Measurements from ENCODE around the gene EQTN. TPM values are rescaled to one million over a fixed set of nuclear protein-coding genes. Genes with fewer than 3 reads are reported as not detected.
"Not testable (repeated sequence)": the region's sequence is repeated elsewhere in the genome, so short reads cannot be mapped to it uniquely, and the experiment has no call there.

The EQTN gene
- total RNA-seq, 1 donor from 2014 or later, result not detected

GRCh38 chr9:27304521-27304920 lies 7.6 kb upstream of the EQTN start:
- DNase-seq (no peak), ATAC-seq (no peak)
- intact Hi-C loops (cut with micrococcal nuclease), result no loop called here

DNA sequence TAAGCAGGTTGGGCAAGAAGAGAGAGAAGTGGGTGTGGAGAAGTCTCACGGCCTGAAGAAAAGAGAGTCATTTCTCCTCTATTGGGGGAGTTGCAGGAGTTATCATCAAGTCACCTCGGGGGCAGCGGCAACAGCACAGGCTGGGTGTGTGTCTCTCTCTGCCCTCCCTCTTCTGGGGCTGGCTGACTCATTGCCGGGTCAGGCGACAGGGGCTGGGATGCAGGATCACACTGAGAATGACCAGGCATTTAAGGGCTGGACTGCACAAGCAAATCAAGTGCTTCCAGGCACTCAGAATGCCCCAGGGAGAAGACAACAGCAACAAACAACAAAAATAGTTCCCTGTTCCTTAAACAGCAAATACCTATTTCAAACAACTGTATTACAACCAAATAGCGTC lies 6.3 kb upstream of the EQTN start:
- ATAC-seq, result no peak
- no peak for DNase-seq
- intact Hi-C loops (cut with micrococcal nuclease), result no loop called here

DNA sequence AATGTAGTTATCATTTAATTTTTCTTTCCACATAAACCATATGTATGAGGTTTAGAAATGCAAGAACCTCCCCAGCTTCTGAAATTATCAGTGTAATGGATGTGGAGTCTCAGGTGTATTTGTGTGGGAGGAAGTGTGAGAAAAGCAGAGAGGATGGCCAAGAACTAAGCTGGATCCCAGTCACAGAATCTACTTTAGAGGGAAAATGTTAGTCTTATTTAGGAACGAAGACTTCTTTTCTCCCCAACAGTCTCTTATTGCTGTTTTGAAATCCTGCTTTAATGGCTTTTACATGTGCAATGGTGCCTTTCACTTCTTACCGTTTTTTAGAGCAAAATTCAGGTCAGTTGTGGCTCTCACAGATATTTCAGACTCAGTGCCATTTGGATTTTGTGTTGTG lies 3.0 kb downstream of the EQTN start:
- intact Hi-C loops (cut with micrococcal nuclease), result no loop called here
- DNase-seq (no peak), ATAC-seq (no peak)

GRCh38 chr9:27292659-27293405 lies 4.1 kb downstream of the EQTN start:
- DNase-seq (no peak), ATAC-seq (no peak)
- intact Hi-C loops (cut with micrococcal nuclease), result no loop called here

GRCh38 chr9:27291292-27291691 lies 5.7 kb downstream of the EQTN start:
- intact Hi-C loops (cut with micrococcal nuclease), result no loop called here
- ATAC-seq (no peak), DNase-seq (no peak)

DNA sequence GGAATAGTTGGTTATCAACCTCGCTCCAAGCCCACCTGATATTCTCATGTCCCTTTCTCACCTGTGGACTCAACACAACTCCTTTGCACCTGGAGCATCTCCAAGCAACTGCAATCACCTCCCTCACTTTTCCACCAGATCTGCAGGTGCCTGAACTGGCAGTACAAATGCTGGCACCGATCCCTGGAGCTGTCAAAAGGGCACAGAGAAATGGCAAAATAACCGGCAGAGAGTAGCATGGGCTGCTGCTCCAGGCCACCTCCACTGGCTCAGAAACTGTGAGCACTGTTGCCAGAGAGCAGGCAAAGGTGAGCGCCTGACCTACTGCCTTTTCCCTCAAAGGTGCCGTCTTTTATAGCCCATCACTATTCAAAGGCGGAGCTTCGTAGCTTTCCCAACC lies 14.7 kb downstream of the EQTN start:
- ATAC-seq (no peak), DNase-seq (no peak)
- intact Hi-C loops (cut with micrococcal nuclease), result no loop called here

DNA sequence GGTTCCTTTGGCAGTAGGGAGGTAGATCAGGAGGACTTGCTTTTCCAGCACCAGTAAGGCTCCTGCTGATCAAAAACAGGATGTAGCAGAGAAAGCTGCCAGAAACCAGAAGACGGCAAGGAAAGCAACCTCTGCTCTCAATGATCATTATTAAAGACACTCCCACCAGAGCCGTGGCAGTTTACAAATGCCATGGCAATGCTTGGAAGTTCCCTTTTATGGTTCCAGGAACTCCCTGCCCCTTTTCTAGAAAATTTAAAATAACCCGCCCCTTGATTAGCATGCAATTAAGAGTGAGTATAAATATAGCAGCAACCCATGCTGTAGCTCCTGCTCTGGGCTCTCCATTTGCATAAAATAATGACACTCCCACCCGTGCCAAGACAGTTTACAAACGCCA lies 16.1 kb downstream of the EQTN start:
- no peak for DNase-seq
- intact Hi-C loops (cut with micrococcal nuclease), result no loop called here
- ATAC-seq, result no peak

GRCh38 chr9:27280249-27280648 lies 16.7 kb downstream of the EQTN start:
- ATAC-seq (no peak), DNase-seq (no peak)
- intact Hi-C loops (cut with micrococcal nuclease), result no loop called here

DNA sequence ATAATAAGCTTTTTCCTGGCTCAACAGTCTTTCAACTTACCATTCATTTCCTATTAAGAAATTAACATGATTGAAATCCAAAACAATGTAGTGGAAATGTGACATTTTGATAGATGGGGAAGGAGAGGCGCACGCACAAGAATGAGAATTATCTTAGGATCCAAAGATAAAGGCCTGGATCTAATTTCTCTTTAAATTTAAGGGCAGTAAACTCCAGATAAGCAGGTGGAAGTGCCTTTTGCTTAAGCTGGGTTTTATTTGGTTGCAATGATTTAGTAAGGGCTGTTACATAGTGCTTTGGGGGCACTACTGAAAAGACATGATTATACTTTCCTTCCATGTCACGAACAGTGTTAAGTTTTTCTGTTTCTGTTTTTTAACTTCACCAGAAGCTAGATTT lies 17.3 kb downstream of the EQTN start:
- intact Hi-C loops (cut with micrococcal nuclease), result no loop called here
- ATAC-seq (no peak), DNase-seq (no peak)

DNA sequence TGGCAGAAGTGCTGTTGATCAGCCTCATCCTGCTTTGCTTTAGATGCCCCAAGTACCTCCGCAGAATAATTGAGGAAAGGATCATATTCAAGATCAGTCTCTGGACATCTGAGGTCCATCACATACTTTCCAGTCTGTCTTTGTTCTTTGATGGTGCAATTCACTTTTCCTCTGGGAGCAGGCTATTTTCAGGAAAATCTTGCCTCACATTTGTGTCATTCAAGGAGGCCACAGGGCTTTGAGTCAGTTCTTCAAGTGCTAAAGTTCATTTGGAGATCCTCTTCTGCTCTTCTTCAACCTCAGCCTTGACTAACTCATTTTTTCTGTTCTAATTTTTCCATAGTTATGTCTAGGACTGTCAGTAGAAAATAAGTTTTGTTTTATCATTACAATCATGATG lies 18.6 kb downstream of the EQTN start:
- intact Hi-C loops (cut with micrococcal nuclease), result no loop called here
- DNase-seq (no peak), ATAC-seq (no peak)

DNA sequence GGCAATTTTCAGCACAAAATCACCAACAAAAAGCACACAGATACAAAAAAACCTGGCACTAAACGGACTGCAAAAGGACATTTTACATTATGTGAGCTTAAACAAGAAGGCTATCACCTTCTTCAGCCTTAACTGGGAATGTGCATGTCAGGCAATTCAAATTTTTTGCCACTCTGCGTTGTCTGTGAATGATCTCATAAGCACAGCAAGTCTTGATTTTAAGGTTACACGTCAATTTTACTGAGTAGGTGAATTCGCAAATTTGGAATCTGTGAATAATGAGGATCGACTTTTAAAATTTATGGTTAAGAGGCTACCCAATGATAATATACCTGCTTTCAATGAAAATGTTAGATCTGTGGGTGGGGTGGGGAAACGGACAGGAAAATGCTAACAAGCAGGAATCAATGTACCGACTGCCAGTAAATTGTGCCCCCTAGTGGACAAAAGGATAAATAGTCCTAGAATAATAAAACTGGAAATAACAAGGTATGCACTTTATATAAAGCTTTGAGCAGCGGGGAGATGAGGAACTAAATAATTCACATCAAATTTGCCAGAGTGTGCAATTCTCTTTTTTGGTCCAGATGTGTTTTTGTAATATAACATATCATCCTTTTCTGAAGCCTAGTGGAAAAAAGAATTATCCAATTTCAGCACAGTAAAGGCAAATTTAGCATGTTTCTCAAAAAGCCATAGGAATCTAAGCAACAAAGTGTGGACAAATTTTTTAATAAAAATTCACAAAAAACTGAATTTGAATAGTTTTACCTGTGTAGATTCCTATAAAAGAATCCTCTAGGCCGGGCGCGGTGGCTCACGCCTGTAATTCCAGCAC lies 20.5 kb downstream of the EQTN start:
- intact Hi-C loops (cut with micrococcal nuclease), result loop anchor here (1.0 kb wide), 1 partner anchor 242 kb away; no protein-coding TSS in a partner anchor
- ATAC-seq (peak; percentile 54), DNase-seq (no peak)

DNA sequence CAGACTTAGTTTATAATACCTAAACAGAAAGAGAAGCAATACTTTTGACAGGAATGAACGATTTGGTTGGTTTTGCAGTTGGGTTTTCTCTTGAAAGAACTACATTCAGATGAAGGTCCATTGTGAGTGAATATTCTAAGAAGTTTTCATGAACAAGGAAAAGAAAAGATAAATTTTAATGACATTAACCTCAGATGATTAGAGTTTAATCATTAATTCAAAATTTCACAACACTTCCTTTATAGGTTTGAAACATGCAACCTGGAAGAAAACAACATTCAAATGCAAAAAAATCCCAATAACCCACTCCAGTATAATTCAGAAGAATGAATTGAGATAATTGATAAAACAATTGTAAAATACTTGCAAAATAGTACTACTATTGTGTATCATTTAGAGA lies 23.8 kb downstream of the EQTN start:
- intact Hi-C loops (cut with micrococcal nuclease), result no loop called here
- ATAC-seq (no peak), DNase-seq (no peak)

DNA sequence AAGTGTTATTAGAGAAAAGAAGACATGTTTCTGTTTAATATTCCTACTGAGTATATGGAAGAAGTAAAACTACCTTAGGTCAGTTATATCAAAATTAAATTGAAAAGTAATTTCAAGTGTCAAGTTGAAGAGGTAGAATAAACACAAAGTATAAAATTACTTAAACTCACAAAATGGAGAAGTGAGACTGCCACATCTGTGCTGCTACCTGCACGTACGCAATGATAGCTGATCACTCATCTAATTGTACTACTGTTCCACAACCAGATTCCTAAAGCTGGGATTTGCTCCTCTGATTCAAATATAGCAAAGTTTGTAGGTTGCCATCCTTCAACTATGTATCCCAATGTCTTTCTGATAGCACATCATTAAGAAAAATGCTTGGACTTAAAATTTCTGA lies 24.8 kb downstream of the EQTN start:
- DNase-seq (no peak), ATAC-seq (no peak)
- intact Hi-C loops (cut with micrococcal nuclease), result no loop called here

DNA sequence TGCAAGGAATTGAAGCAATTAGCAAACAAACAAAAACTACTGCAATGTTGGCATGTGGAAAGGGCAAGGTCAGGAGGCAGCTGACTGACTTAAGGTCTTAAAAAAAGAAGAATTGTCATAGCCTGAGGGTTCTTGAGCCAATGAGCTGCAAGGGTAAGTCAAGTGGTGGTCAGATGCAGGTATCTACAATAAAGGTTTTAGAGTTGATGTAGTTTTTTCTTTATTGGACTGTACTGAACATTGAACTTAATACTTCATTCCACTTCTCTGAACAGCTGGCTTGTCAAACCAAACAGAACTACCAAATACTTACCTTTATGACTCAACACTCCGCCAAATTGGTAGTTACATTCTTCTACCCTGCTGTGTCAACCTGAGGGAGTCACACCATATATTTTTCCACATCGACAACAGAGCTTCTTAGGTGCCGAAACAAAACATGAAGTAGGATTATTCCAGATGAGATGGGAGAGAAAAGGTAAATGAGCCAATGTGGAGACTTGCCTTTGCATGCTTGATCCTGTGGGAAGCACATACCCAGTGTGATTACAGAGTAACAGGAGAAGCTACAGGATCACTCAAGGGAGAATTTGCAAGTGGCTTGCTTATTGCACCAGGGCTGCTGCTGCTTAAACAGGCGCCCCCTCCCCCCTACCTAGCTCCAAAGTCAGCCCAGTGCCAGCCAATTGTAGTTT lies 35.3 kb downstream of the EQTN start:
- DNase-seq (no peak), ATAC-seq (no peak)
- intact Hi-C loops (cut with micrococcal nuclease), result no loop called here

DNA sequence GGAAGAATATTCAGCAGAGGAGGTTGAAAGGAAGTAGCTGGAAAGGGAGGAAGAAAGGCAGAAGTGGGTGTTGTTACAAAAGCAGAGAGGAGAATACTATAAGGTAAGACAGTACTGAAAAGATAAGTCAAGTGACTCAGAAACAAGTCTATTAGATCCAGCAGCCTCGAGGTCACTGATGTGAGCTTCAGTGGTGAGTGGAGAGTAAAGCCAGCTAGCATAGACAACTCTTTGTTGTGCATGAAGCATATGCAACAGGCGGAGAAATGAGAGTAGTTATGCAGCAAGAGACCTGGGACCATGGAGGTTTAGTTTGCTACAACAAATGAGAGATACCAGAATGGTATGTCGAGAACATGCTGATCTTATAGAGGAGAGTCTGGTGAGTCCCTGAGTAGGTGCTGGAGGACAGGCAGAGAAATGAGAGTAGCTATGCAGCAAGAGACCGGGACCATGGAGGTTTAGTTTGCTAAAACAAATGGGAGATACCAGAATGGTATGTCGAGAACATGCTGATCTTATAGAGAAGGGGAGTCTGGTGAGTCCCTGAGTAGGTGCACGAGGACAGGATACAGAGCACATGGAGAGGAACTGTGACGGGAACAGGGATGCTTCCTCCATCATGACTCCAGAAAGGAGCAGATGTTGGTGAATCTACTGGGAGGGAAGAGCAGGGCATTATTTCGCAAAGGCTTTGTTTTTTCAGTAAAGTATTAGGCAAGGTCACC lies 36.0 kb downstream of the EQTN start:
- ATAC-seq, result no peak
- intact Hi-C loops (cut with micrococcal nuclease), result no loop called here
- DNase-seq, result no peak

- no peak for ATAC-seq
- intact Hi-C loops (cut with micrococcal nuclease), result no loop called here
- DNase-seq, result no peak
Observed at GRCh38 chr9:27258662-27259061, 38.3 kb downstream of the EQTN start.

- DNase-seq (no peak), ATAC-seq (no peak)
- intact Hi-C loops (cut with micrococcal nuclease), result no loop called here
Observed at GRCh38 chr9:27248702-27249101, 48.2 kb downstream of the EQTN start.

GRCh38 chr9:27247756-27248155 lies 49.2 kb downstream of the EQTN start:
- intact Hi-C loops (cut with micrococcal nuclease), result no loop called here
- peak; percentile 38 for ATAC-seq
- no peak for DNase-seq

GRCh38 chr9:27239648-27240047 lies 57.3 kb downstream of the EQTN start:
- DNase-seq; intact Hi-C loops (cut with micrococcal nuclease); ATAC-seq: not testable (repeated sequence)
